Right atrium auricular region (tissue), 2 donors: ENCODE data around the gene SLC7A10. TPM values are rescaled to one million over a fixed set of nuclear protein-coding genes. Genes with fewer than 3 reads are reported as not detected.

Experiments
- DNase-seq: peaks from one replicate; pipeline ENCODE4 v3.0.0-alpha.2; 2019; ENCODE audit warnings: low spot score
- H3K27ac ChIP-seq, 2 donors: fragments of 200-600 bp; sonication (generic); 1 replicate in 1 of 2; 2 replicates in 1 of 2; pipeline ENCODE4 v1.5.1; 2016 to 2019
- H3K27me3 ChIP-seq, 2 donors: fragments of 200-600 bp; sonication (generic); one replicate each; pipeline versions ENCODE4 v1.5.1 to v1.6.0; 2017 to 2019
- H3K36me3 ChIP-seq: fragments of 200-600 bp; sonication (generic); one replicate; pipeline ENCODE4 v1.5.1; 2016
- H3K4me1 ChIP-seq, 2 donors: fragments of 200-600 bp; sonication (generic); one replicate each; pipeline versions ENCODE4 v1.5.1 to v1.6.0; 2017 to 2019
- H3K4me3 ChIP-seq, 2 donors: fragments of 200-600 bp; sonication (generic); 1 replicate in 1 of 2; 2 replicates in 1 of 2; pipeline ENCODE4 v1.5.1; 2017 to 2019; ENCODE audit warnings: mild to moderate bottlenecking in 1 of 2, moderate library complexity in 1 of 2
- H3K9me3 ChIP-seq, 2 donors: fragments of 200-600 bp; sonication (generic); one replicate each; pipeline ENCODE4 v1.5.1; 2019
- CTCF ChIP-seq, 2 donors: fragments of 200-600 bp; sonication (generic); IDR thresholded peaks; one replicate each; pipeline ENCODE4 v1.5.1; 2019; ENCODE audit warnings: antibody characterized with exemption in 2 of 2
- total RNA-seq, 2 donors: library from RNA; depleted of rRNA; stranded (reverse); fragments of >200 nt; gene quantifications; one replicate each; pipeline ENCODE4 v1.1.0, GENCODE V29; 2016

SLC7A10 gene
- total RNA-seq, 2 donors from 2014 or later, result 0.79 TPM; not detected in 1

- H3K36me3 ChIP-seq, result no peaks in the 10 kb centered on the region
- no peak for TF ChIP-seq CTCF (IDR thresholded peaks at IDR 0.05)
Measured at GRCh38 chr19:33234736-33235135, 9.1 kb upstream of the SLC7A10 start.

GRCh38 chr19:33234092-33234491 is 8.4 kb upstream of the SLC7A10 start:
- Histone ChIP-seq H3K36me3 (no peaks in the 10 kb centered on the region), H3K27ac (no peak overlapping the region), H3K4me1 (no peaks in the 10 kb centered on the region), H3K27me3 (peaks cover 0 to 2% of the 10 kb centered on the region in 2 donors), H3K4me3 (no peak overlapping the region), H3K9me3 (peaks cover 0 to 7% of the 10 kb centered on the region in 2 donors)
- TF ChIP-seq CTCF (IDR thresholded peaks at IDR 0.05), result no peak
- no peak for DNase-seq

More at GRCh38 chr19:33234736-33235135, 9.1 kb upstream of the SLC7A10 start:
- Histone ChIP-seq H3K4me1 (no peaks in the 10 kb centered on the region), H3K27ac (no peak overlapping the region), H3K4me3 (no peak overlapping the region), H3K9me3 (peaks cover 0 to under 1% of the 10 kb centered on the region in 2 donors), H3K27me3 (peaks cover 0 to 2% of the 10 kb centered on the region in 2 donors)
- DNase-seq, result no peak

- Histone ChIP-seq H3K36me3 (no peaks in the 10 kb centered on the region), H3K9me3 (peaks cover 0 to 15% of the 10 kb centered on the region in 2 donors), H3K4me3 (no peak overlapping the region), H3K27ac (no peak overlapping the region), H3K27me3 (peaks cover 0 to 2% of the 10 kb centered on the region in 2 donors), H3K4me1 (no peaks in the 10 kb centered on the region)
- no peak for TF ChIP-seq CTCF (IDR thresholded peaks at IDR 0.05)
- DNase-seq, result no peak
Measured at GRCh38 chr19:33233056-33233873, 7.6 kb upstream of the SLC7A10 start.

GRCh38 chr19:33232656-33233055 is 7.0 kb upstream of the SLC7A10 start:
- Histone ChIP-seq H3K9me3 (peaks cover 0 to 21% of the 10 kb centered on the region in 2 donors), H3K36me3 (no peaks in the 10 kb centered on the region), H3K4me1 (no peaks in the 10 kb centered on the region), H3K4me3 (no peak overlapping the region), H3K27me3 (peaks cover 0 to 2% of the 10 kb centered on the region in 2 donors), H3K27ac (no peak overlapping the region)
- no peak for TF ChIP-seq CTCF (IDR thresholded peaks at IDR 0.05)
- no peak for DNase-seq

GRCh38 chr19:33231511-33231910 is 5.9 kb upstream of the SLC7A10 start:
- H3K9me3 ChIP-seq, result peaks cover 0 to 30% of the 10 kb centered on the region in 2 donors
- peaks cover 0 to 5% of the 10 kb centered on the region in 2 donors for H3K4me1 ChIP-seq
- DNase-seq, result no peak
- peaks cover 7 to 11% of the 10 kb centered on the region in 2 donors for H3K27me3 ChIP-seq
- H3K36me3 ChIP-seq, result no peaks in the 10 kb centered on the region
- TF ChIP-seq CTCF (IDR thresholded peaks at IDR 0.05), result no peak
- H3K27ac ChIP-seq, result no peak overlapping the region
- H3K4me3 ChIP-seq, result no peak overlapping the region
